Activated CD4-positive, alpha-beta T cell treated with anti-CD3 and anti-CD28 coated beads for 36 hours (primary cell): ENCODE data around the gene NDUFV2. TPM values are rescaled to one million over a fixed set of nuclear protein-coding genes. Genes with fewer than 3 reads are reported as not detected.
"Not testable (repeated sequence)": the region's sequence is repeated elsewhere in the genome, so short reads cannot be mapped to it uniquely, and the experiment has no call there.

ENCODE experiments used
- ATAC-seq: fragments of 200-7000 bp; cut with Tn5 transposase; one replicate; pipeline ENCODE4 v1.10.0; 2021; ENCODE audit warnings: mild to moderate bottlenecking, moderate library complexity
- CTCF ChIA-PET: fragments of 350-600 bp; sonication (Branson Sonifier 250); formaldehyde crosslinking; loops from one replicate; lab custom pipeline; 2021; ENCODE audit warnings: antibody characterized with exemption; lab: Charles Lee
- POLR2A ChIA-PET: fragments of 350-600 bp; sonication (Branson Sonifier 250); formaldehyde crosslinking; loops from one replicate; lab custom pipeline; 2021; ENCODE audit warnings: antibody characterized with exemption, inconsistent platforms; lab: Charles Lee
- DNase-seq: peaks from one replicate; pipeline ENCODE4 v3.0.0-alpha.2; 2020
- H3K27ac Mint-ChIP-seq: one replicate; pipeline ENCODE4 v1.8.0; 2021; ENCODE audit warnings: mixed read lengths
- H3K27me3 Mint-ChIP-seq: one replicate; pipeline ENCODE4 v1.8.0; 2021; ENCODE audit warnings: mixed read lengths
- H3K36me3 Mint-ChIP-seq: one replicate; pipeline ENCODE4 v1.8.0; 2021; ENCODE audit warnings: low read depth, mixed read lengths
- H3K4me1 Mint-ChIP-seq: one replicate; pipeline ENCODE4 v1.8.0; 2021; ENCODE audit warnings: mixed read lengths
- H3K4me3 Mint-ChIP-seq: one replicate; pipeline ENCODE4 v1.8.0; 2021; ENCODE audit warnings: mild to moderate bottlenecking, moderate library complexity, mixed read lengths
- H3K9me3 Mint-ChIP-seq: one replicate; pipeline ENCODE4 v1.8.0; 2021; ENCODE audit warnings: low read depth, mixed read lengths
- intact Hi-C, 2 experiments: fragments of 100-400 bp; cut with DNase I in 1 of 2; cut with micrococcal nuclease in 1 of 2; formaldehyde crosslinking; loops; one replicate each; pipeline versions ENCODE4 v1.14.2 to v1.15.1; 2022 to 2024; cut with DNase I, micrococcal nuclease
- total RNA-seq, 2 experiments: library from RNA; stranded (reverse); gene quantifications; one replicate each; pipeline ENCODE4 v1.2.3, GENCODE V29; 2021

Gene NDUFV2
- total RNA-seq, 2 experiments from 2014 or later: 331 to 372 TPM

DNA sequence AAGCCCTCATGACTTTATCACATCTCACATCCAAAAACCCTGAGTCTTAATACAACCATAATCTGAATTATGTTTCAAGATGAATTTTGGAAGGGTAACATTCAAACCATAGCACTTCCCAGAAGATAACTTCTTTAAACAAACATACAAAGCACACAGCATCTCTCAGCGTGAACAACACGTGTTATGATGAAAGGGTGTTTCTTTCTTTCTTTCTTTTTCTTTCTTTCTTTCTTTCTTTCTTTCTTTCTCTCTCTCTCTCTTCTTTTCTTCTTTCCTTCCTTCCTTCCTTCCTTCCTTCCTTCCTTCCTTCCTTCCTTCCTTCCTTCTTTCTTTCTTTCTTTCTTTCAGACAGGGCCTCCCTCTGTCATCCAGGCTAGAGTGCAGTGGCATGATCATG is 13.8 kb upstream of the NDUFV2 start:
- Mint-ChIP-seq H3K4me1 (peaks cover 61% of the 10 kb centered on the region), H3K27ac (peak overlapping the region; percentile 90), H3K4me3 (peak overlapping the region; percentile 46)
- intact Hi-C loops, H3K36me3 Mint-ChIP-seq, DNase-seq, H3K27me3 Mint-ChIP-seq, H3K9me3 Mint-ChIP-seq, ATAC-seq: not testable (repeated sequence)
- ChIA-PET POLR2A (interaction anchor here (0.7 to 1.0 kb wide), 3 partner anchors 8 to 48 kb away, joined by 3 read pairs; partner anchors contain the start of gene ANKRD12), CTCF (interaction anchor here (1.1 to 1.5 kb wide), 2 partner anchors 13 to 15 kb away, joined by 3 to 4 read pairs; no protein-coding TSS in a partner anchor)

DNA sequence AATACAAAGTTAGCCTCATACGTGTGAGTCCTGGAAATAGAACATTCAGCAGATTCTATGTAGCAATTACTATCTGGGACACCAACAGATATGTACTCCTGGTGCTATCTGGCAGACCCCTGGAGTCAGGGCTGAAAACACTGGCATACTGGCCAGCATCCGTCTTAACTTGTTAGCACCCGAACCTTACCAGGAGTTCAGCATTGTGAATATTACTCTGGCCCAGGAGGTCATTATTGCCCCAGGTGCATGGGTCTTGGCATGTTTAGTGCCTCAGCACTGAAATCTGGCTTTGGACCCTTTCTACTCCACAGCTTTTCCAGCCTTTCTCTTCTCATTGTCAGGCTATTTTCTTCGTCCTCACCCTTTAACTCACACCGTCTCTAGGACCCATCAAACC is 11.9 kb upstream of the NDUFV2 start:
- peaks cover 76% of the 10 kb centered on the region for H3K4me1 Mint-ChIP-seq
- peak overlapping the region; percentile 94 for H3K27ac Mint-ChIP-seq
- intact Hi-C loops: loop anchor here in 1 of 2 experiments (2.0 kb wide), 1 partner anchor 18 kb away; no protein-coding TSS in a partner anchor
- peaks cover 10% of the 10 kb centered on the region for H3K36me3 Mint-ChIP-seq
- DNase-seq (no peak), ATAC-seq (no peak)
- H3K4me3 Mint-ChIP-seq: peak overlapping the region; percentile 76
- H3K27me3 Mint-ChIP-seq: no peaks in the 10 kb centered on the region
- peaks cover 2% of the 10 kb centered on the region for H3K9me3 Mint-ChIP-seq
- CTCF ChIA-PET: interaction anchor here (0.6 to 1.2 kb wide), 5 partner anchors 9 to 90 kb away, joined by 3 to 6 read pairs (median 4); no protein-coding TSS in a partner anchor
- POLR2A ChIA-PET: interaction anchor here (0.8 to 1.7 kb wide), 6 partner anchors 8 to 149 kb away, joined by 3 to 17 read pairs (median 6); partner anchors contain the start of gene NDUFV2

DNA sequence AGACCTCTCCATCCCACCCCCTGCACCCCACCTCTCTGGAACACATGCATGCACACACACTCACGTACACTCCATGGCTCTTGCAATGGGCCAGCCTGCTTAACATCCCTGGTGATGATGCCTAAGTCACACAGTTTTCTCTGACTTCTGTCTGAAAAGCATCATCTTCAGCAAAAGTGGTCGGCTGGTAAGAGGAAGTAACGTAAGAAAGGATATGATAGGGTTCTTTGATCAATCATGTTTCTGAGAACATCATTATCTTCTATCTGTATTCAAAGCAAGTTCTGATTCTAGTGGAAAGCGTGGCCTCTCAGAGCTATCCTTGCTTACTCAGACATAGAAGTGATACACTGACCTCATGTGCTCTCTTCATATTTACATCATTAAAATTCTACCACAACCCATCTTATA is 11.4 kb upstream of the NDUFV2 start:
- H3K27me3 Mint-ChIP-seq: no peaks in the 10 kb centered on the region
- H3K9me3 Mint-ChIP-seq: peaks cover 2% of the 10 kb centered on the region
- peaks cover 6% of the 10 kb centered on the region for H3K36me3 Mint-ChIP-seq
- intact Hi-C loops: loop anchor here (1.0 to 2.0 kb wide), 4 partner anchors 8 to 27 kb away; no protein-coding TSS in a partner anchor
- peak; percentile 65 for ATAC-seq
- CTCF ChIA-PET: interaction anchor here (0.6 to 1.2 kb wide), 5 partner anchors 9 to 90 kb away, joined by 3 to 4 read pairs (median 3); no protein-coding TSS in a partner anchor
- peak overlapping the region; percentile 94 for H3K27ac Mint-ChIP-seq
- H3K4me3 Mint-ChIP-seq: peak overlapping the region; percentile 76
- DNase-seq: peak; percentile 59
- H3K4me1 Mint-ChIP-seq: peaks cover 76% of the 10 kb centered on the region
- POLR2A ChIA-PET: interaction anchor here (1.0 to 1.7 kb wide), 4 partner anchors 8 to 149 kb away, joined by 4 to 17 read pairs (median 10); partner anchors contain the start of gene NDUFV2

DNA sequence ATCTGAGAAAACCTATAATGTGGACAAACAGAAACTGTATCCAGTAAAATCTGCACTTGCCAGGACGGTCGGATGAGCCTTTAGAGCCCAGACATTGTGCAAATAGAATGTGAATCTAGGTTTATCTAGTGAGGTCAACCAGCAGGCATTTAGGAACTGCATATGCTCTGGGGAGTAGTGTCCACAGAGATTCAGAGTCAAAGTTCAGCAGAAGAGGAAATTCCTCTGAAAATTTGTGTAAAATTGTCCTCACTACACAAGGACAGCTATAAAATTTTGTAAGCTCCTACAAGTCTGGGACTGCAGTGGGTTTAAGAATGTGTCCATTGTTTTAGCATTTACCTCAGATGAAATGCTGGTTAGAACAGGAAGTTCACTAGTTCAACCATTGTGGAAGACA is 9.8 kb upstream of the NDUFV2 start:
- Mint-ChIP-seq H3K27ac (peak overlapping the region; percentile 94), H3K36me3 (peaks cover 3% of the 10 kb centered on the region), H3K4me3 (no peak overlapping the region), H3K9me3 (peaks cover 2% of the 10 kb centered on the region), H3K27me3 (no peaks in the 10 kb centered on the region), H3K4me1 (peaks cover 82% of the 10 kb centered on the region)
- POLR2A ChIA-PET: no interaction called here
- CTCF ChIA-PET: no interaction called here
- no peak for DNase-seq
- intact Hi-C loops: no loop called here
- ATAC-seq: no peak

DNA sequence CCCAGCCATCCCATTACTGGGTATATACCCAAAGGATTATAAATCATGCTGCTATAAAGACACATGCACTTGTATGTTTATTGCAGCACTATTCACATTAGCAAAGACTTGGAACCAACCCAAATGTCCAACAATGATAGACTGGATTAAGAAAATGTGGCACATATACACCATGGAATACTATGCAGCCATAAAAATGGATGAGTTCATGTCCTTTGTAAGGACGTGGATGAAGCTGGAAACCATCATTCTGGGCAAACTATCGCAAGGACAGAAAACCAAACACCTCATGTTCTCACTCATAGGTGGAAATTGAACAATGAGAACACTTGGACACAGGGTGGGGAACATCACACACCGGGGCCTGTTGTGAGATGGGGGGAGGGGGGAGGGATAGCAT is 9.4 kb upstream of the NDUFV2 start:
- intact Hi-C loops, ATAC-seq, H3K9me3 Mint-ChIP-seq, DNase-seq, CTCF ChIA-PET, H3K27me3 Mint-ChIP-seq, H3K36me3 Mint-ChIP-seq, H3K4me3 Mint-ChIP-seq: not testable (repeated sequence)
- POLR2A ChIA-PET: interaction anchor here (0.7 kb wide), 1 partner anchor 54 kb away, joined by 13 read pairs; no protein-coding TSS in a partner anchor
- peaks cover 83% of the 10 kb centered on the region for H3K4me1 Mint-ChIP-seq
- peak overlapping the region; percentile 59 for H3K27ac Mint-ChIP-seq

DNA sequence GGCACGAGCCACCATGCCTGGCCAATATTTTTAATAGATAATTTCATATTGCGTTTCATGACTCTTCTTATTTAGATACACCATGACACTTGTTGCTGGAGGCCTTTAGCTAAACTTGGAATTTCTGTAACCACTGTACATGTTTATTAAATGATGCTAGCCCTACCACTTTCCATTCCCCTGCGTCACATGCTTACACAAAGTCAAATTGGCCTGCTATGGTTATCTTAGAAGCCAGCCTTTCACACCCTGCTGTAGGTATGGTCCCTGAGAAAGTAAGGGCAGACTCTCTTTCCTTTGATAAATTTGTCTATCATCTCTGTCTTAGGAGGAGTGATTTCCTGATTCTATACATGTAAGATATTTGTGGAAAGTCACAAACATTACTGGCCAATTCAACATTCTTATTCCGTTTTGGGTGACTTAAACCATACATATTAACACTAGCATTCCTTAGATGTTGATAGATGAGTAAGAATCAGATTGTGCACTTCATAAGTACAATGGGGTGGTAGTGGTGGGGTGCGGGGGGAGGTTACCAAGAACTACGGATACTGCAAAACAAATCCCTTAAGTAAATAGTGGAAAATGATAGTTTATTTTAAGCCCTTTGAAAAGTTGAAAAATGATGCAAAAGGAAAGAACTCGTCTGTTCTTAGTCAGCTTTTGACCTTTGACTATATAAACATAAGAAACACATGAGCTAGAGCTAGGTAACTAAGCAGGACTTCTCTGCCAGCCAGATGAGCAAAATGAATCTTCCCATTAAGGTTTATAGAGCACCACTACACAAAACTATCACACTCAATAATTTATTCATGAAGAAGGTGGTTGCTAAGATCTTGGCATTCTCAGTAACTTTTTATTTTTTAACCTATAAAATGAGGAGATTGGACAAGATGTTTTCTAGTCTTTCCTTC is 7.9 kb upstream of the NDUFV2 start:
- H3K36me3 Mint-ChIP-seq: peaks cover 3% of the 10 kb centered on the region
- intact Hi-C loops: loop anchor here (1.0 to 2.0 kb wide), 5 partner anchors 8 to 42 kb away; partner anchors contain the start of genes ANKRD12 (in 2 of the 2) and NDUFV2 (in 1 of the 2)
- DNase-seq (peak; percentile 83), ATAC-seq (peak; percentile 55)
- H3K27me3 Mint-ChIP-seq: no peaks in the 10 kb centered on the region
- peak overlapping the region; percentile 68 for H3K4me3 Mint-ChIP-seq
- ChIA-PET CTCF (interaction anchor here (1.8 to 2.6 kb wide), 3 partner anchors 12 to 25 kb away, joined by 3 to 14 read pairs (median 9); no protein-coding TSS in a partner anchor), POLR2A (interaction anchor here (0.6 to 2.2 kb wide), 6 partner anchors 12 to 50 kb away, joined by 3 to 25 read pairs (median 6); no protein-coding TSS in a partner anchor)
- peaks cover 72% of the 10 kb centered on the region for H3K4me1 Mint-ChIP-seq
- H3K9me3 Mint-ChIP-seq: peaks cover 2% of the 10 kb centered on the region
- peak overlapping the region; percentile 100 for H3K27ac Mint-ChIP-seq

DNA sequence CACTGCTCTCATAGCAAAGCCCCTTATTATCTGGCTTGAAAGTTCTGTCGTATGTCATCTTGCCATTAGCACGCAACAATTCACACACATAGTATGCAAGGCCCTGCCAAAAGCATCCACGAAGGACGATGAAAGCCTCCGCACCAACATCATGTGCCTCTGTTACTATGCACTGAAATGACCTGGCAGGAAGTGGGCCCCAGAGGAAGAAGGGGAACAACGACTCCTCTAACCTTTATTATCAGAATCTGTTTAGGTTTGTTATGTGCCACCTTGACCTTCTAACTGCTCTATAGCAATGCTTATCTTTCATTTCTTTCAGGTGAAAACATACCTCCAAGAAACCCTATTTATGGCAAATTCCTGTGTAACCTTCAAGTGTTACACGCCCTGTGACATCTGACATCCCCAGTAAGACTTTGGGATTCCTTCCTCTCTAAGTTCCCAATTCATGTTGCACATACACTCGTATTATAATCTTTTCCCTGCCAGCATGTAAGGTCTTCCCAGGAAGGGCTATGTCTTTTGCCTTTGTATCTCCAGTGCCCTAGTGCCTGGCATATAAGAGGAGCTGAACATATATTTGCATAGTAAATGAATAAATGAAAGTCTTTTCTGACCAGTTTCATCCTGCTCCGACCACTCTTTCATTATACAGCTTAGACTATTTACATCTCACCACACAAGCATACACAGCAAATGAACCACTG is 7.0 kb upstream of the NDUFV2 start:
- Mint-ChIP-seq H3K27ac (peak overlapping the region; percentile 100), H3K36me3 (peaks cover 3% of the 10 kb centered on the region), H3K4me3 (peak overlapping the region; percentile 68), H3K9me3 (peaks cover 2% of the 10 kb centered on the region), H3K4me1 (peaks cover 68% of the 10 kb centered on the region), H3K27me3 (no peaks in the 10 kb centered on the region)
- intact Hi-C loops: loop anchor here (1.0 to 2.0 kb wide), 2 partner anchors 12 to 41 kb away; partner anchors contain the start of gene ANKRD12 (in 2 of the 2)
- peak; percentile 82 for DNase-seq
- peak; percentile 69 for ATAC-seq
- CTCF ChIA-PET: interaction anchor here (0.8 to 2.6 kb wide), 7 partner anchors 8 to 40 kb away, joined by 3 to 14 read pairs (median 4); no protein-coding TSS in a partner anchor
- POLR2A ChIA-PET: interaction anchor here (1.0 to 2.2 kb wide), 6 partner anchors 12 to 44 kb away, joined by 4 to 25 read pairs (median 8); no protein-coding TSS in a partner anchor

DNA sequence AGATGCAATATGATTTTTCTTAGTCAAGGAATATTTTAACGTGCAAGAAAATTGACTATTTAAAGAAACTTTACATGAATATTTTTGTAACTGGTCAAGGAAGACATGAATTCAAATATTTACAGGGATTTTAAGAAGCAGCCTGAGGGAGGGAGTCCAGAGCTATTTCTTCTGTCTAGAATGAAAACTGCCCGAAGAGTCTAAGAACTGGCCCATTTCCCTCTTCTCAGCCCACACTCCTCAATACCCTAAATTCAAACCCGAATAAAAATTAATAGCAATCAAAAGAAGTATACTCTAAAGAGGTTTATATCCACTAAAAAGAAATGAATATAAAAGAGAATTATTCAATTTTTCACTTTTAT is 6.5 kb upstream of the NDUFV2 start:
- Mint-ChIP-seq H3K27me3 (no peaks in the 10 kb centered on the region), H3K4me1 (peaks cover 65% of the 10 kb centered on the region), H3K4me3 (peak overlapping the region; percentile 68), H3K9me3 (peaks cover 2% of the 10 kb centered on the region), H3K27ac (peak overlapping the region; percentile 100), H3K36me3 (peaks cover under 1% of the 10 kb centered on the region)
- POLR2A ChIA-PET: interaction anchor here (0.8 to 2.2 kb wide), 4 partner anchors 8 to 44 kb away, joined by 3 to 10 read pairs (median 8); no protein-coding TSS in a partner anchor
- ATAC-seq (no peak), DNase-seq (no peak)
- CTCF ChIA-PET: interaction anchor here (0.8 to 2.6 kb wide), 7 partner anchors 8 to 67 kb away, joined by 3 to 13 read pairs (median 4); no protein-coding TSS in a partner anchor
- intact Hi-C loops: no loop called here

DNA sequence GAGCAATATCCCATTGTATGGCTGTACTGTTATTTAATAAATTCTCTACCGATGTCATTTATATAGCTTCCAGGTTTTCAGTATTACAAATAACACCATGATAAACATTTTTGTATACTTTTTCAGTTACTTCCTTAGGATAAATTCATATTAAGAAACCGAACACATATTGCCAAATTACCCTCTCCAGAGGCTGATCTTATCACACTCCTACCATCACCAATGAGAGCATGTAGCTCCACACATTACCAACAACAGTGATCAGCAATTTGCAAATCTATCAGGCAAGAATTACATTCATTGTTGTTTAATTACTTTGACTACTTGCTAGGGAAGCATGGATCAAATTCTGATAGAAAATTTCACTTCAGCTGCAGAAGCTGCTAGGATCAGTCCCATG is 5.8 kb upstream of the NDUFV2 start:
- intact Hi-C loops: no loop called here
- Mint-ChIP-seq H3K36me3 (no peaks in the 10 kb centered on the region), H3K9me3 (no peaks in the 10 kb centered on the region), H3K4me1 (peaks cover 63% of the 10 kb centered on the region), H3K27ac (peak overlapping the region; percentile 90), H3K4me3 (no peak overlapping the region), H3K27me3 (no peaks in the 10 kb centered on the region)
- ATAC-seq (no peak), DNase-seq (no peak)
- POLR2A ChIA-PET: interaction anchor here (0.6 to 1.6 kb wide), 7 partner anchors 8 to 234 kb away, joined by 3 to 16 read pairs (median 4); partner anchors contain the start of gene ANKRD12
- CTCF ChIA-PET: interaction anchor here (0.9 to 2.1 kb wide), 7 partner anchors 13 to 66 kb away, joined by 3 to 13 read pairs (median 4); no protein-coding TSS in a partner anchor

DNA sequence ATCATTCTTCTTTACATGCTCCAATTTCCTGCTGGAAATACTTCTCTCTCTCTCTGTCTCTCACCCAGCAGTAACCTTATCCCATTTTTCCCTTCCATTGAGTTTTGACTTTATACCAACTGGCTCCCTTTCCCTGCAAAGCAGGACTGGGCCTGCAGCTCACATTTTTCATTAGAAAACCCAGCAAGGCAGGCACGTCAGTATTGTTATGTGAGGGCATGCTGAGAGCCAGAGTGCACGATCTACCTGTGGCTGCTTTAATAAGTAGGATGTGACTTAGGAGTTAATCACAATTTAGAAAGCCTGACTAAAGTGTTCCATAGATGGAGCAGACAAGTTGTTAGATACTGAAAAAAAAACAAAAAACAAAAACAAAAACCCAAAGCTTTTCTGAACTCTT is 5.2 kb upstream of the NDUFV2 start:
- Mint-ChIP-seq H3K4me3 (peak overlapping the region; percentile 13), H3K27ac (peak overlapping the region; percentile 90), H3K36me3 (no peaks in the 10 kb centered on the region), H3K9me3 (no peaks in the 10 kb centered on the region), H3K4me1 (peaks cover 59% of the 10 kb centered on the region), H3K27me3 (no peaks in the 10 kb centered on the region)
- intact Hi-C loops: no loop called here
- POLR2A ChIA-PET: interaction anchor here (0.6 to 1.6 kb wide), 9 partner anchors 9 to 233 kb away, joined by 3 to 16 read pairs (median 4); partner anchors contain the start of gene ANKRD12
- CTCF ChIA-PET: interaction anchor here (0.9 to 2.1 kb wide), 9 partner anchors 12 to 66 kb away, joined by 3 to 13 read pairs (median 3); no protein-coding TSS in a partner anchor
- DNase-seq: peak; percentile 42
- no peak for ATAC-seq
